Measurements from ENCODE around the gene RRP1B. TPM values are rescaled to one million over a fixed set of nuclear protein-coding genes. Genes with fewer than 3 reads are reported as not detected.

Gene RRP1B, protein sequence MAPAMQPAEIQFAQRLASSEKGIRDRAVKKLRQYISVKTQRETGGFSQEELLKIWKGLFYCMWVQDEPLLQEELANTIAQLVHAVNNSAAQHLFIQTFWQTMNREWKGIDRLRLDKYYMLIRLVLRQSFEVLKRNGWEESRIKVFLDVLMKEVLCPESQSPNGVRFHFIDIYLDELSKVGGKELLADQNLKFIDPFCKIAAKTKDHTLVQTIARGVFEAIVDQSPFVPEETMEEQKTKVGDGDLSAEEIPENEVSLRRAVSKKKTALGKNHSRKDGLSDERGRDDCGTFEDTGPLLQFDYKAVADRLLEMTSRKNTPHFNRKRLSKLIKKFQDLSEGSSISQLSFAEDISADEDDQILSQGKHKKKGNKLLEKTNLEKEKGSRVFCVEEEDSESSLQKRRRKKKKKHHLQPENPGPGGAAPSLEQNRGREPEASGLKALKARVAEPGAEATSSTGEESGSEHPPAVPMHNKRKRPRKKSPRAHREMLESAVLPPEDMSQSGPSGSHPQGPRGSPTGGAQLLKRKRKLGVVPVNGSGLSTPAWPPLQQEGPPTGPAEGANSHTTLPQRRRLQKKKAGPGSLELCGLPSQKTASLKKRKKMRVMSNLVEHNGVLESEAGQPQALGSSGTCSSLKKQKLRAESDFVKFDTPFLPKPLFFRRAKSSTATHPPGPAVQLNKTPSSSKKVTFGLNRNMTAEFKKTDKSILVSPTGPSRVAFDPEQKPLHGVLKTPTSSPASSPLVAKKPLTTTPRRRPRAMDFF
- 67.8 TPM for polyA plus RNA-seq (2013, experiment 1 of 2)
- 67.4 TPM for polyA plus RNA-seq (2013, experiment 2 of 2)

DNA sequence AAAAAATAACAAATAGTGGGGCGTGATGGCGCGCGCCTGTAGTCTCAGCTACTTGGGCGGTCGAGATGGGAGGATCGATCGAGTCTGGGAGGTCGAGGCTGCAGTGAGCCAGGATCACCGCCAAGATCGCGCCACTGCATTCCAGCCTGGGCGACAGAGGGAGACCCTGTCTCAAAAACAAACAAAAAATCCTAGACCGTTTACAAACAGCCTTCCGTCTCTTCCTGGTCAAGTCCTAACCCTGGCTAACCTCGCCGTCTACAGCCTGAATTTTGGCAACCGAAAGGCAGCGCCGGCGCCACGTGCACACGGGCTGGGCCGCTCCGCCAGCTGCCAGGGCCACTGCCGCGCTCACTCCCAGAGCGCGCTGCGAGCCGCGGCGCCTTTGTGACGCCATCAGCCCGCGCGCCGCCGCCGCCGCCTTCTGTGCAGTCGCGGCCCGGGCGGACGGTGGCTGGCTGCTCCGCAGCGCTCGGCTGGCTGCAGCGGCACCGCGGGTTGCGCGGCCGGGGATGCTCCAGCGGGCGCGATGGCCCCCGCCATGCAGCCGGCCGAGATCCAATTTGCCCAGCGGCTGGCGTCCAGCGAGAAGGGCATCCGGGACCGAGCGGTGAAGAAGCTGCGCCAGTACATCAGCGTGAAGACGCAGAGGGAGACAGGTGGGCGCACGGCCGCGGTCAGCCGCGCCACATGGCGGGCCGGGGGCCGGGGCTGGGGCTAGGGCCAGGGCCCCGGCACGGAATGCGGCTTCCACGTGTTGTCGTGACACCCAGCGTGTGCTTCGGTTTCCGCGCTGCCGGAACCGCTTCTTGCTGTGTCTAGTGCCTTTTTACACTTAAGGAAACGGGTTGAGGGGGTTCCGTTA, at the start of gene RRP1B, which contains the start of gene HSF2BP:
RRP1B (plus strand) TSS at position 425 of the 865 bp plus-strand sequence; CDS start at position 530, 105 bp downstream.
HSF2BP (minus strand) TSS at position 353 of the 865 bp plus-strand sequence. CDS start 1,392 bp downstream, outside the sequence.
- H3K36me3 ChIP-seq (ENCODE audit: control insufficient read depth, insufficient read depth, low read length), result peaks cover 1% of the 10 kb centered on the region
- H3K79me1 ChIP-seq (ENCODE audit: low read length), result peaks cover 11% of the 10 kb centered on the region
- H3K27ac ChIP-seq (ENCODE audit: low read depth, low read length), result peak within 1 kb of the TSS; percentile 82
- no peaks in the 10 kb centered on the region for H3K4me1 ChIP-seq (ENCODE audit: control insufficient read depth, low read depth, low read length)
- H3K18ac ChIP-seq (ENCODE audit: low read length), result peak within 1 kb of the TSS; percentile 35
- no peak within 1 kb of the TSS for H2BK120ac ChIP-seq (ENCODE audit: low read depth, low read length)
- no peak within 1 kb of the TSS for H4K5ac ChIP-seq (ENCODE audit: low read length)
- H4K8ac ChIP-seq (ENCODE audit: low read depth, low read length), result peak within 1 kb of the TSS; percentile 29
- peak within 1 kb of the TSS; percentile 42 for H3K4me2 ChIP-seq (ENCODE audit: low read length)
- peaks cover 37% of the 10 kb centered on the region for H3K79me2 ChIP-seq (ENCODE audit: control insufficient read depth, insufficient read depth, low read length)
- peak; percentile 92 for DNase-seq
- H3K23ac ChIP-seq (ENCODE audit: low read length), result no peak within 1 kb of the TSS
- H3K4me3 ChIP-seq (ENCODE audit: low read length), result peak within 1 kb of the TSS; percentile 83
- peak within 1 kb of the TSS; percentile 97 for H3K56ac ChIP-seq (ENCODE audit: low read length)
- peak within 1 kb of the TSS; percentile 59 for H3K4ac ChIP-seq (ENCODE audit: low read depth, low read length)
- WGBS (ENCODE audit: extremely low coverage, insufficient coverage, low lambda C conversion rate), result no CpG with 5 or more reads among the region's 92 CpGs
- no peak within 1 kb of the TSS for H2AK5ac ChIP-seq (ENCODE audit: low read length)
- H2BK15ac ChIP-seq (replicated peaks; ENCODE audit: low read depth), result no peak within 1 kb of the TSS
- H3K9ac ChIP-seq (ENCODE audit: low read length), result peak within 1 kb of the TSS; percentile 93
- no peaks in the 10 kb centered on the region for H3K27me3 ChIP-seq (ENCODE audit: insufficient read depth, low read length, poor library complexity)
- H2BK5ac ChIP-seq (ENCODE audit: low read length), result no peak within 1 kb of the TSS

DNA sequence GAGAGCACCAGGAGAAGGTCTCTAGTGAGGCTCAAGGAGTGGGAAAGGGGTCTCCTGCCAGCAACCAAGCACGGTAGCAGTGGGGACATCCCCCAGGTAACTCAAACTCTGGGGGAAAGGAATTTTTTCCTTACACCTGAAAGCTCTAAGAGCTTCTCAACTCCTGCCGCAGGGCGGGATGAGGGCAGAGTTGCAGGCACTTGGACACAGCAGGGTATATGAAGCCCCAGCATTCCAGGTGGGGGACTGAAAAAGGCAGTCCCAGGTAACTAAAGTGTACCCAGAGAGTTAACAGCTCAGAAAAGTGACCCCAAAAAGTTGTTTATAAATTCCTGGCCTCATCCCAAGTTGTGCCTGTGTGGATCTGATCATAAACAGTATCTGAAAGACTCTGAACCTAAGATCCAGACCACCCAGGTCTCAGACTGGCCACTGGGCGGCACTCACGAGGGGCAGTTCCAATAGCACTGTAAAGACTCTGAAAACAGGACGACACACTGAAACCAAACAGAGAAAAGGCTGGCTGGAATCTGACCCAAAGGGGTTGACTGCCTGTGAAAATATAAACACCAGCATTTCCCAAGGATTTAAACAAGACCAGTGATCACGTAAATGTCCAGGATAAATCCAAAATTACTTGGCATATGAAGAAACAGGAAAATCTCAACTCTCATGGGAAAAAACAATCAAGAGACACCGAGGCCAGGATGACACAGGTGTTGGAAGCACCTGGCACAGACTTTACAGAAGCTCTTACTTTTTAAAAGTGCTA, 47.6 kb upstream of the RRP1B start:
- peak overlapping the region; percentile 46 for H3K4ac ChIP-seq (ENCODE audit: low read depth, low read length)
- no peaks in the 10 kb centered on the region for H3K36me3 ChIP-seq (ENCODE audit: control insufficient read depth, insufficient read depth, low read length)
- H3K56ac ChIP-seq (ENCODE audit: low read length), result no peak overlapping the region
- no peak overlapping the region for H2BK5ac ChIP-seq (ENCODE audit: low read length)
- peak; percentile 73 for DNase-seq
- no peak overlapping the region for H2AK5ac ChIP-seq (ENCODE audit: low read length)
- no peak overlapping the region for H3K27ac ChIP-seq (ENCODE audit: low read depth, low read length)
- H3K9ac ChIP-seq (ENCODE audit: low read length), result no peak overlapping the region
- WGBS (ENCODE audit: extremely low coverage, insufficient coverage, low lambda C conversion rate), result no CpG with 5 or more reads among the region's 8 CpGs
- H3K23ac ChIP-seq (ENCODE audit: low read length), result no peak overlapping the region
- no peak overlapping the region for H2BK120ac ChIP-seq (ENCODE audit: low read depth, low read length)
- no peak overlapping the region for H3K18ac ChIP-seq (ENCODE audit: low read length)
- no peak overlapping the region for H3K4me2 ChIP-seq (ENCODE audit: low read length)
- H3K79me1 ChIP-seq (ENCODE audit: low read length), result no peaks in the 10 kb centered on the region
- no peak overlapping the region for H3K4me3 ChIP-seq (ENCODE audit: low read length)
- no peak overlapping the region for H4K5ac ChIP-seq (ENCODE audit: low read length)
- no peak overlapping the region for H4K8ac ChIP-seq (ENCODE audit: low read depth, low read length)
- no peaks in the 10 kb centered on the region for H3K4me1 ChIP-seq (ENCODE audit: control insufficient read depth, low read depth, low read length)
- no peaks in the 10 kb centered on the region for H3K27me3 ChIP-seq (ENCODE audit: insufficient read depth, low read length, poor library complexity)
- H3K79me2 ChIP-seq (ENCODE audit: control insufficient read depth, insufficient read depth, low read length), result no peaks in the 10 kb centered on the region
- no peak overlapping the region for H2BK15ac ChIP-seq (replicated peaks; ENCODE audit: low read depth)

DNA sequence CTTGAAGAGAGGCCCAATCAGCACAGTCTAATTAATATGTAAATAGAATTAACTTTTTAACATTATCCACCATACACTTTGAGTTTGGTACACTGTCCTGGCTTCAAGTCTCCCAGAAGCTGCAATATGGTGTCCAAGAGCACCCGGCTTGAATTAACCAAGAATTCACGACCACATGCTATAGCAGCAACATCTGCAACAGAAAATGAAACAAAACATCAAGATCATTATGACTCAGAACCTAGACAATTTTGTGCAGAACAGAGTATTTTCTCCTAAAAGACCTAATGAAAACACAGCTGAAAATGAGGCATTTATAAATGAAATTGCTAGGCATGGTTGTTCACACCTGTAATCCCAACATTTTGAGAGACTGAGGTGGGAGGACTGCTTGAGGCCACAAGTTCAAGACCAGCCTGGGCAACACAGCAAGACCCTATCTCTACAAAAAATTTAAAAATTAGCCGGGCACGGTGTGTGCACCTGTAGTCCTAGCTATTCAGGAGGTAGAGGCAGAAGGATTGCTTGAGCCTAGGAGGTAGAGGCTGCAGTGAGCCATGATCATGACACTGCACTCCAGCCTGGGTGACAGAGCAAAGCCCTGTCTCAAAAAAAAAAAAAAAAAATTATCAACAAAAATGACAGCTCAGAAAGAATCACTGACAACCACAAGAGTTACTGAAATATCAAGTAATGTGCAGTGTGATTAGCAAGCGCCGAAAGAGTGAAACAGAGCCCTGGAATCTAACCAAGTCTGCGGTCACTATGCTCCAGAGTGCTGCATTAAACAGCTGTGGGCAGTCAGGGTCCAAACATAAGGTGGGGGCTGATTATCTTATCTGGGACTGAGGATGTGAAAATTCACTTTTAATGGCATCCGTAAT, 45.4 kb upstream of the RRP1B start:
- Histone ChIP-seq H2BK5ac (ENCODE audit: low read length) (no peak overlapping the region), H3K79me2 (ENCODE audit: control insufficient read depth, insufficient read depth, low read length) (no peaks in the 10 kb centered on the region), H4K8ac (ENCODE audit: low read depth, low read length) (no peak overlapping the region), H3K27me3 (ENCODE audit: insufficient read depth, low read length, poor library complexity) (no peaks in the 10 kb centered on the region), H3K27ac (ENCODE audit: low read depth, low read length) (no peak overlapping the region), H4K5ac (ENCODE audit: low read length) (no peak overlapping the region), H3K4me2 (ENCODE audit: low read length) (no peak overlapping the region), H2BK120ac (ENCODE audit: low read depth, low read length) (no peak overlapping the region), H2BK15ac (replicated peaks; ENCODE audit: low read depth) (no peak overlapping the region), H3K36me3 (ENCODE audit: control insufficient read depth, insufficient read depth, low read length) (no peaks in the 10 kb centered on the region), H3K79me1 (ENCODE audit: low read length) (no peaks in the 10 kb centered on the region), H3K4me1 (ENCODE audit: control insufficient read depth, low read depth, low read length) (no peaks in the 10 kb centered on the region), H3K4ac (ENCODE audit: low read depth, low read length) (no peak overlapping the region), H2AK5ac (ENCODE audit: low read length) (no peak overlapping the region), H3K56ac (ENCODE audit: low read length) (no peak overlapping the region), H3K4me3 (ENCODE audit: low read length) (no peak overlapping the region), H3K9ac (ENCODE audit: low read length) (no peak overlapping the region), H3K18ac (ENCODE audit: low read length) (no peak overlapping the region), H3K23ac (ENCODE audit: low read length) (no peak overlapping the region)
- no peak for DNase-seq
- WGBS (ENCODE audit: extremely low coverage, insufficient coverage, low lambda C conversion rate), result no CpG with 5 or more reads among the region's 8 CpGs

DNA sequence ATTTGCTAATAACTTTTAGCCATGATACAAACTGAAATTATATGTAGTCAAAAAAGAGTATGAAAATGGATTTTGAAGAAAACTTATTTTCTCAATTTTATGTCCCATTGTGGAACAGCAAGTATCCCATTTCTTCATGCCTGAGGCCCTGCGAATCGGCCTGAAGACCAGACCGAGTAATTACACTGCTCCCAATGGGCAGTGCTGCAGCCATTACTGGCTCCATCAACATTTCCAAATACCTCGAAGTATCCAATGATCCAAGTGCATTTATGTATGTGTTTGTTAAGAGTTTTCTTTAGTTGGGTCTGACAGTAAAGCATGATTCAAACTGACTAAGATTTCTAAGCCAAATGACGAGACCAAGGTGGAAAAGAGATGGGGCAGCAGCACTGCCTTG, 44.5 kb upstream of the RRP1B start:
- H2AK5ac ChIP-seq (ENCODE audit: low read length), result no peak overlapping the region
- H3K36me3 ChIP-seq (ENCODE audit: control insufficient read depth, insufficient read depth, low read length), result no peaks in the 10 kb centered on the region
- no peaks in the 10 kb centered on the region for H3K27me3 ChIP-seq (ENCODE audit: insufficient read depth, low read length, poor library complexity)
- no peak overlapping the region for H3K4ac ChIP-seq (ENCODE audit: low read depth, low read length)
- no peak overlapping the region for H3K4me2 ChIP-seq (ENCODE audit: low read length)
- no peaks in the 10 kb centered on the region for H3K4me1 ChIP-seq (ENCODE audit: control insufficient read depth, low read depth, low read length)
- H3K18ac ChIP-seq (ENCODE audit: low read length), result no peak overlapping the region
- H4K8ac ChIP-seq (ENCODE audit: low read depth, low read length), result no peak overlapping the region
- H3K9ac ChIP-seq (ENCODE audit: low read length), result no peak overlapping the region
- no peaks in the 10 kb centered on the region for H3K79me1 ChIP-seq (ENCODE audit: low read length)
- no peak overlapping the region for H3K27ac ChIP-seq (ENCODE audit: low read depth, low read length)
- H2BK120ac ChIP-seq (ENCODE audit: low read depth, low read length), result no peak overlapping the region
- H2BK5ac ChIP-seq (ENCODE audit: low read length), result no peak overlapping the region
- no peak overlapping the region for H4K5ac ChIP-seq (ENCODE audit: low read length)
- no CpG with 5 or more reads among the region's 5 CpGs for WGBS (ENCODE audit: extremely low coverage, insufficient coverage, low lambda C conversion rate)
- no peak for DNase-seq
- no peak overlapping the region for H3K23ac ChIP-seq (ENCODE audit: low read length)
- H2BK15ac ChIP-seq (replicated peaks; ENCODE audit: low read depth), result no peak overlapping the region
- H3K56ac ChIP-seq (ENCODE audit: low read length), result no peak overlapping the region
- H3K4me3 ChIP-seq (ENCODE audit: low read length), result no peak overlapping the region
- no peaks in the 10 kb centered on the region for H3K79me2 ChIP-seq (ENCODE audit: control insufficient read depth, insufficient read depth, low read length)

Data from mesendoderm (in vitro differentiated cells).